HG03432 (cell line): ENCODE data around the gene KMT2D.

Experiments used
- ATAC-seq: cut with Tn5 transposase; IDR thresholded peaks from one replicate; pipeline ENCODE4 v1.9.1; 2021; ENCODE audit warnings: mild to moderate bottlenecking, moderate library complexity; ENCODE audit not compliant: unreplicated experiment

KMT2D gene

DNA sequence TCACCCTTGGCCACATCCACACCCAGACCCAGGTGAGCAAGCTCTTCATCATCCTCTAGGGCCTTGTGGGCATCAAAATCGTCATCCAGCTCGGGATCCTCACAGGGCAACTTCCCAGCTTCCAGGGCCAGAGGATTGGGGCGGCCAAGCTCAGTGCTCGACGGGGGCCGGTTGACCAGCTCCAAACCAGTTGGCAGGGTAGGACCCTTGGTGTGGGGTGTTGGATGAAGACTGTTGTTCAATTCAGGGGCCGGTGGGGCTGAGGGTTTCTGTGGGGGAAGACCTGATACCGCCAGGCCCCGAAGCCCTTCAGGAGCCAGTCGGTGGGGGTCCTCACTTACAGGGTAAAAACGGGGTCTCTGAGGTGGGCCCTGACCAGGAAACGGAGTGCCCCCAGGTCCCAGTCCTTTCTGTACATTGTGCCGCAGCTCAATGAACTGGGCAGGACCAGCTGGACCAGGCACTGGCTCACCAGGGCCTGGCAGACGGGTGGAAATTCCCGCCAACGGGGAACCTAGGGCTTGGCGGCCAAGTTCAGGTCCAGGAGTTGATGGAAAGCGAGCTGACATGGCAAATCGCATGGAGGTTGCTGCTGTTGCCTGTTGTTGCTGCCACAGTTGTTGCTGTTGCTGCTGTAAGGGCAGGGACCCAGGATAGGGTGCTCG, 22.2 kb downstream of the KMT2D start:
- ATAC-seq: no peak

DNA sequence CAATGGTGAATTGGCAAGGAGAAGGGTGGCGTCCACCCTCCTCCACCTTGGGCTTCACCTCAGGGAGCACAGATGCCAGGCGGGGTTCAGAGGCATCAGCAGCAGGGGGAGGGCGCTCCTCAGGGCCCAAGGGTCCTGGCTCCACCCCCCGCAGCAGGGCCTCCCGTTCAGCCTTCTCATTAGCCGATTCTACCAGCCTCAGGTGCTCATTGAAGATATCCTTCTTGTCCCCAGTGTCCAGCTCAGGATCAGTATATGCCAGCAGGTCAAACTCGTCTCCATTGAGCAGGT, 22.7 kb downstream of the KMT2D start:
- ATAC-seq: no peak

DNA sequence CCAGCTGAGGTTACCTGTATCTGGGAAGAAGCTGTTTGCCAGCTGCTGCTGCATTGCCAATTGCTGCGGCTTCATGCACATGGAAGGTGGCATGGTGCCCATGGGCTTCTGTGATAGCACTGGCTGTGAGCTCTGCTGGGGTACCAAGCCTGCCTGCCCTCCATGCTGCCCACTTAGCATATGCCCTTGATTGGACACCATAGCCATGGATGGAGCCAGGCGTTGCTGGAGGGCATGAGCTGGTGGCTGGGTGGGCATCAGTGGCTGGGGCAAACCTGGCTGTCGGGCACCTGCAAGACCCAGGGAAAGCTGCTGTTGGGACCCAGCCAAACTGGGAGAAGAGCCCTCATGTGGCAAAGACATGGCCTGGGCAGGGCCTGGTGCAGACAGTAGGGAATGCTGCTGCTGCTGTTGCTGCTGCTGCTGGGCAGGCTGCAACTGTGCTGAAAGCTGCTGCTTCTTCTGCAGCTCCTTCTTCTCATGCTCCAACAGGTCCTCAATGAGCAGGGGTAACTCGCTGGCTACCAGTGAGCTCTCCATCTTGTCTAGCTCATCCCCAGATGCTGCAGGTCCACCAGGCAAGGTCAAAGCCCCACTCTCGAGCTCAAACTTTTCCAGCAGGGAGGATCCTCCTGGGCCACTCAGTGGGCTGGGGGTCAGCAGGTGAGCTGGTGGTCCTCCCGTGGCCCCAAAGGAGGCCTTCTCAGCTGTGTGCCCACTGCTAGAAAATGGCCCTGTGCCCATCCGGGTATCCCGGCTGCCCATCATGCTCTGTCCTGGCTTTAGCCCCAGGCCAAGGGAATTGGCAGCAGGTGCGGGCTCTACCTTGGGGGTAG, 23.3 kb downstream of the KMT2D start:
- no peak for ATAC-seq

DNA sequence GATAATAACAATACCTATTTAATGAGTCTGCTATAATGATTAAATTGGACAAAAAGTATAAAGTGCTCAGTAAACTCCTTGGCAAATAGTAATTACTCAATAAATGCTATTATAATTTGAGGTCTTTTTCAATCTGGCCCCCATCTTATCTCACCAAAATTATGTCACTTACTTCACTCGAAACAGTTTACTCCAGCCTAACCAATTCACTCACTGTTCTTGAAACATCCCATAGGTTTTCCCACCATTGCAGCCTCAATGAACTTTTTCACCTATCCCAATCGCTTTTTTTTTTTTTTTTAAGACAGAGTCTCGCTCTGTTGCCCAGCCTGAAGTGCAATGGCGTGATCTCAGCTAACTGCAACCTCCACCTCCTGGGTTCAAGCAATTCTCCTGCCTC, 24.6 kb downstream of the KMT2D start:
- no peak for ATAC-seq

DNA sequence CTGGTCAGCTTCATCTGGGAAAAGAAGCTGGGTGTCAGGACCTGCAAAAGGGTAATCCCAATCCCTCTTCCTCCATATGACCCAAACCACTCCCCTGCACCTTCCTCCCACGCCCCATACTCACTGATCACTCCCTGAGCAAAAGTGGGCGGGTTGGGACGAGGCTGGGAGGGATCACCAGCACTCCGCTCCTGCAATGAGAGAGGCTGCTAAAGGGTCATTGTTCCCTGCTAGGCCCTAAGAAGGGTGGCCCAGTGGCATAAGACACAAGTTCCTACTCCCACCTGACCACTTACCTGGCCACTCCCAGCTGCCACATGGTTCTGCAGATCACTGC, 26.3 kb downstream of the KMT2D start:
- ATAC-seq: no peak

DNA sequence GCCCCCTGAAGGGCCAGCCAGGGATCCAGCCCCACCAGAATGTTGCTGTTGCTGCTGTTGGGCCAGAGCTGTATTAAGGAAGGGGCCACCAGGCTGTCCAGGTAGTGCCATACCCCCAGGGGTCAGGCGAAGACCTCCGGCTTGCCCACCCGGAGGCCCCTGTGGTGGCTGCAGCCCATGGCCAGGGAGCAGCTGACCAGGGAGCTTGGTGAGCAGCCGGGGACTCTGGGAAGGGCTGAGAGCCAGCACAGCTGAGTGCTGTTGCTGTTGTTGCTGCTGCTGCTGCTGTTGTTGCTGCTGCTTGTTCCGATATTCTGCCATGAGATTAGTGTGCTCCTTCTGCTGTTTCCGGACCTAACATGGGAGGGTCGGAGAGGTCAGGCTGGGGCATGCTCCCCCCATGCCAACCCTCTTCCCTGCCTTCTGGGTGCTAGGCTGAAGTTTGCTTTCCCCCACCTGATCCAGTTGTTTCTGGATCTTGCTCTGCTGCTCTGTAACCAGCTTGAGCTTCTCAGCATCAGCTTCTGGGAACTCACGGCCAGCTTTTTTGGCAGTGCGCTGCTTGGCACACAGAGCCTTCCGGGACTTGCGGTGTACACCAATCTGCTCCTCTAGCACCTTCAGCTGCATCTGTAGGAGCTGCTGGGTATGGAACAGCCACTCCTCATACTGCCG, 26.8 kb downstream of the KMT2D start:
- no peak for ATAC-seq

DNA sequence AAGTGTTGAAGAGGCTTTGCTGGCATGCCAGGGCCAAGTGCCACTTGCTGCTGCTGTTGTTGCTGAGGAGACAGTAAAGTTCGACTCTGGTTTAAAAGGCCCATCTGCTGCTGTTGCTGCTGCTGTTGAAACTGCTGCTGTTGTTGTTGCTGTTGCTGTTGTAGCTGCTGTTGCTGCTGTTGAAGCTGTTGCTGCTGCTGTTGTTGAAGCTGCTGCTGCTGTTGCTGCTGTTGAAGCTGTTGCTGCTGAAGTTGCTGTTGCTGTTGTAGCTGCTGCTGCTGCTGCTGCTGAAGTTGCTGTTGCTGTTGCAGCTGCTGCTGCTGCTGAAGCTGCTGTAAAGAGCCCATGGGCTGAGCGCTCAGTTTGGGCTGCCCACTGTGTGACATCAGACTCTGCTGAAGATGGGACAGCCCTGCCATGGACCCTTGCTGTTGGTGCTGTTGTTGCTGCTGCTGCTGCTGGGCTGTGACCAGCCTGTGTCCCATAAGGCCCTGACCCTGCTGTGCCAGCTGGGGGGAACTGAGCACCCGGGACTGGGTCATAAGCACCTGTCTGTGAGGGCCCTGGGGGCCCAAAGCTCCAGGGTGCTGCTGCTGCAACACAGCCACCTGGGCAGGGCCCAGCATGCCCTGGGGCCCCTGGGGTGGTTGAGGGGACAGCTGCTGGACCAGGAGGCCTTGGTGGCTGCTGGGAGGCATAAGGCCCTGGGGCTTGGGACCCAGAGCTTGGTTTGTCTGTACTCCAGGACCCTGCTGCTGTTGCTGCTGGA, 27.7 kb downstream of the KMT2D start:
- ATAC-seq: no peak

DNA sequence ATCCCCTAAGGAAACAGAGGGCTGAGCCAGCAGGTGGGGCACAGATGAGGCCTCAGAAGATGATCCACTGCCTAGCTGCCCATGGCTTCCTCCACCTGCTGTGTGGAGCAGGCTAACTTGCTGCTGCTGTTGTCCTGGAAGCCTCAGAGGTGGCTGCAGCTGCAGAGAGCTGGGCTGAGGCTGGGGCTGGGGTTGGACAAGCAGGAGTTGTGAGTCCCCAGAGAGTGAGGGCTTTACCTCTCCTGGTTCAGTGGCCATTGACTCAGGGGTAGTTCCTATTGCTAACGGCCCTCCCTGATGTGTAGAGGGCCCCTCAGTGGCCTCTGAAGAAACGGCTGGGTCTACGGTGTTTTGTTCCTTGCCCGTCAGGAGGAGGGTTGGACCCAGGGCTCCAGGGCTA, 28.3 kb downstream of the KMT2D start:
- ATAC-seq: no peak

DNA sequence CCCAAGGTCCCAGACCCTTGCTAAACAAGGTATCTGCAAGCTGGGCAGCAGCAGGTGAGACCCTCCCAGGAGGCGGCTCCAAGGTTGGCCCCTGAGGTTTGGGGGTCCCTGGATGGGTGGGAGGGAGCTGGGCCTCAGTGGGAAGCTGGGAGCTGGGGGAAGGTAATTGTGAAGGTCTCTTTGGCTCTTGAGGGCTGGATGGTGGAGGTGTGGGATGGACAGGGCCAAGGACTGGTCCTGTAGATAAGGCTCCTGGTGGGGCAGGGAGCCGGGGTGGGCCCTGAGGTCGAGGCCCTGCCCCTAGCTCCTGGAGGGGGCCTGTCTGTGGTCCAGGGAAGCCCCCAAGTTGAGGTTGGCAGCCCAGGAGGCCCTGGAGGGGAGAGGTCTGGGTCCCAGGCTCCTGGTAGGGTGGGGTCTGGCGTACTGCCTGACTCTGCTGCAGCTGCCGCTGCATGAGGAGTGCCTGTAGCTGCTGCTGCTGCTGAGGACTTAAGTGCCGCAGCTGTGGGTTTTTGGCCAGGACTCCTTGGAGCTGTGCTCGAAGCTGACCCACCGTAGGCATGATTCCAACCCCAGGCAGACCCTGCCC, 28.9 kb downstream of the KMT2D start:
- ATAC-seq: no peak

DNA sequence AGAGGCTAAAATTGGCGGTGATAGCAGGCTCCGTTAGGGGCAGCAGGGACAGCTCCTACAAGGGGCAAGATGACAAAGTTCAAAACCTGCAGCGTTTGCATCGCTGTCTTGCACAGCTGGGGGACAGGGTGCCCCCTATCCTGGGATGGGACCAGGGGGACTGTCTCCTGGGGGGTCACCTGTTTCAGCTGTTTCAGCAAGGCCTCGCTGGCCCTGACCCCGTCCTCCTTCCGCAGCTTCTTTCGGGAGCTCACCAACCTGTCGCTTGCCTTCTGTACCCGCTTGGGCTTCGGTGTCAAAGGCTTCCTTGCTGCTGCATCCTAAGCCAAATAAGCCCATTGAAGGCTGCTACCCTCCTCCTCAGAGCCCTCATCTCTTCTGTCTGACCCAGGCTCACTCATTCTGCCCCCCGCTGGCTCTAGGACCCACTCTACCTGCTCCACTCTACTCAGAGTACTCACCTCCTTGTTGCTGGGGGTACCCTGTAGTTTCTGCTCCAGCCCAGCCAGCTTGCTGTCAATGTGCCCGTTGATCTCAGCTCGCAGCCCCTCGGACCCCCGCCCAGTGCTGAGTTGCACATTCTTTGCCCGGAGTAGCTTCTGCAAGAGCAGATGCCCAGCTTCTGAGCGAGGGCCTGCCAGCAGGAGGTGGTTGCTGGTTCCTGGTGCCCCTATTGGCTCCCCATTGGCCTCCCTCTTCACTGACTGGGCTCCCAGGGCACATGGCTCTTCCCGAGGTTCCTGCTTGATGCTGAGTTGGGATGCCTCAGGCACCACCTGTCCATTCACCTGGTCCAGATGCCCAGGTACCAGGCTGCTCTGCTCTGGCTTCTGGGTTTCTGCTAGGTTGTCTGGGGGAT, 29.7 kb downstream of the KMT2D start:
- no peak for ATAC-seq

DNA sequence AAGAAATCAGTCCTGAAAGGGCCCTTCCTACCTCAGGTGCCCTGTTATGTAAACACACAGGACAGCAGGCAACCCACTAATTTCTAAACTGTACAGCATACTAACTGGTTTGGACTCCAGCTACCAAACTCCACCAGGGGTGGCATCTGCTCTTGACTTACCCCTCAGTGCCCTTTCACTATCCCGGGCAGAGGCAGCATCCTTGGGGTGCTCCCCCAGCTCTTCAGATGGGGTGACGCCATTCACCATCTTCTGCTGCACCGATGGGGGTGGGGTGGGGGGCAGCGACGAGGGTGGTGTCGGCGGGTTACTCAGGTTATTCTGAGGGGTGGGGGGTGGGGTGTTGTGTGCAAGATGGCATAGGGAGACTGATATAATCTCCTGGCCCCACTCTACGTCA, 30.5 kb downstream of the KMT2D start:
- no peak for ATAC-seq

DNA sequence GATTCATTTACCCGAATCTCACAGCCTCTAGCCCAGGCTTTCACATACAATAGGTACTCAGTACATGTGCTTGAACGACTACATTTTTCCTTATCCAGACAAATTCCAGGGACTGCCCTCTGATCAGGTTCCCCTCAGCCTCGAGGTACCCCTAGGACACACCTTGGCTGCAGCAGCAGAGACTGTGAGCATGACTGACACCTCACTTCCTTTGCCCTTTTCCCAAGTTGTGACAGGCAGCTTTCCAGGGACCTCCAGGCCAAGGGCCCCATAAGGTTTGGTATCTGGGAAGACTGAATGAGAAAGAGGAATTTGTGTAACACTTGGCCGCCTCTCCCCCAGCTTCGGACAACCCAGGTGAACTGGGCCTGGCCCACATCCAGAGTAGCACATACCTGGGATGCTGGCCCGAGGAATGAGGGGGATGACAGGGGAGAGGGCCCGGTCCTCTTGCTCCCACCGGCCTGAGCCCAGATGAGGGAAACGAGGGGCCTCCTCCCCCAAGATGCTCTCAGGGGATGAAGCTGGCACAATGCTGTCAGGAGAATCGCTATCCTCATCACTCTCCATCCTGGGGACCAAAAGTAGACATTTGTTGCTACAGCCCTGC, 31.8 kb downstream of the KMT2D start:
- no peak for ATAC-seq

DNA sequence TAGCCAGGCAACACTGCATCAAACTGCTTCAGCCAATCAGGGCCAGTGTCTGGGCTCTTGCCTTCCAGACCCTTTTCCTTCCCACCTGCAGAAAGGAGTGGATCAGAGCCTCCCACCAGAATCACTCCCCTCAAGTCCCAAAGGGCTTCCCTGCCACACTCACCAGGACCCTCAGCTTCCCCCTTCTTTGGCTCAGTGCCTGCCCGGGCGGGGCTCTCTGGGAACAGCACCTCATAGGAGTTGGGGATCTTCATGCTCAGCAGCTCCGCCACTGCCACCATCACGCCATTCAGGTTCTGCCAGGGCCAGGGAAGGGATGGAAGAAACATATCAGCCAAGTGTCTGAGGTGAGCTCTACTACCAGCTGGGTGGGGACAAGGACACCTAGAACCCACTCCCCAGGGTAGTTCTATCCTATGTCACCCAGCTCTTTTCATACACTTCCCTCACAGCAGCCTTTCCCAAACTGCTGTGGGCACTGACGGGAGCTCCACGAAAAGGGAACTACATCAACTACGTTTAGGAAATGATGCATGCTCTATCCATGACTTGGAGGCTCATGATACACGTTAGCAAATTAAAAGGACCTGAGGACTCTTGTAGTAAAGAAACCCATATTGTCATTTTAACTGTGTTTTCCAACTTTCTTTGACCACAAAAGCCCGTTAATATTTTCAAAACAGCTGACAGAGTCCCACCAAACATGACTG, 32.6 kb downstream of the KMT2D start:
- no peak for ATAC-seq

DNA sequence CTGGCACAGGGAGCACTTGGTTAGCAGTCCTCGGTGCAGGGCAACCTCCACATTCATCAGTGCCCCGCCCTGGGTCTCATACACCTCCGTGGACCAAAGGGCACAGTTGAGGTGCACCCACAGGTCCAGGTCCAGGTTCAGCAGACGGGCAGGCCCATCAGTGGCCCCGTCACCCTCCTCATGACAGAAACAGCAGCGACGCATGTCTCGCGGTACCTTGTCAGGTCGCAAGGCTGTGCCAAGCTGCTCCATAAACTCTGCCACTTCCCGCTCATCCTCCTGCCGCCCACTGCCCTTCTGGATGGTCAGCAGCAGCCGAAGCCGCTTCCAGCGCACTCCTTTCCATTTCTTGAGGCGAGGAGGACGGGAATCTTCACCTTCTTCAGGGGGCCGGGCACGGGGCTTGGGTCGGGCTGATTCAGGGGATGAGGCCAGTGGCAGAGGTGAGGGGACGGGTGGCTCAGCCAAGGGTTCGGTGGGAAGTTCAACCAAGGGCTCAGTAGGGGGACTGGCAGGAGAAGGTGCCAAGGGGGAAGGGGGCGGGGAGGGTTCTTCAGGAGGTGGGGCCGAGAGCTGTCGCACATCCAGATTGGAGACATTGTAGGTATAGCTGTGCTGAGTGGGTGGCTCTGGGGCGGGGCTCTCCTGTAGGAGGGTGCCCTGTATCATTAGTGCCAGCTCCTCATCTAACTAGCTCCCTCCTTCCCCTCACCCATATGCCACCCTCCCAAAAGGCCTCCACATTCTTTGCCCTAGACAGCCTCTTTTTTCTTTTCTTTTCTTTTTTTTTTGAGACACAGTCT, 33.7 kb downstream of the KMT2D start:
- no peak for ATAC-seq

DNA sequence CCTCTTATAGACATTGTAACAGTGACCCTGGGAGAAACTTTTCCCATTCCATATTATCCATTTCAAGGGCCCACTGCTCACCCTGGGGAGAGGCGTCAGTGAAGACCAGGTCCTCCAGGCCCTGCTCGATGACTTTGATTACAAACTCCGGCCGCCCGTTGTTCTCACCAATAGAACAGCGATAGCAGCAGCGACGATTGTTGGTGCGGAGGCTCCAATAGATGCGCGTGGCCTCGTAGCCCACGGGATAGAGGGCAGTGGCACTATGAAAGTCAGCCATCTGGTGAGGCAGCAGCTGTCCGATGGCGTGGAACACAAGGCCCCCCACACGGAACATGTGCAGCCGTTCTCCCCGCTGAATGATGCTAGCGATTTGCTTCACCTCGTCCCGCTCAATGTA, 34.5 kb downstream of the KMT2D start:
- no peak for ATAC-seq

DNA sequence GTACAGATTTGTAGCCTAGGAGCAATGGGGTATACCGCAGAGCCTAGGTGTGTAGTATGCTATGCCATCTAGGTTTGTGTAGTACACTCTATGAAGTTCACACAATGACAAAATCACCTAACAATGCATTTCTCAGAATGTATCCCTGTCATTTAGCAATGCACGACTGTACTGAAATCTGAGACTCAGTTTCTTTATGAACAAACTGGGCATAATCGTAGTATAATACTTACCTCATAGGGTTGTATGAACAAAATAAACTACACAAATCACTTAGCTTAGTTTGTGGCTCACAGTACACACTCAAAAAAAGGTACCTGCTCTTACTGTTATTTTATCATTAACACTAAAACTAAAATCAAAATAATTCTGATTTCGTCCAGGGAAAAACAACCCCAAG, 35.1 kb downstream of the KMT2D start:
- ATAC-seq: no peak

DNA sequence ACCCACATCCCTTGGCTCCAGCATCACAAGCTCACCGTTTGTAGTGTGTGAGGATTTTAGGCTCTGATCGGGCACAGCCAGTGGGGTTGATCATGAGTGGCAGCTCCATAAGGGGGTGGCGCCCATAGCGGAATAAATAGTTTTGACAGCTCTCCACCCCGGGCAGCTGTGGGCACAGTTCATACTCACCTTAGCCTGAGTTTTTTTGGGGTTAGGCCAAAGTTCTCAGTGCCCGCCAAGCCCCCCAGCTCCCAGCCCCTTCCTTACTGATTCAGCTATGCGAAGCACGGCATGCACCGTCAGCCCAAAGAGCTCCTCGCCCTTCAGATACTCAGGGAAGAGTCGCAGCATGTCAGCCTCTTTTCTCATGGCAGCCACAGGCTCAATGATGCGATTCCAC, 36.1 kb downstream of the KMT2D start:
- ATAC-seq: no peak

DNA sequence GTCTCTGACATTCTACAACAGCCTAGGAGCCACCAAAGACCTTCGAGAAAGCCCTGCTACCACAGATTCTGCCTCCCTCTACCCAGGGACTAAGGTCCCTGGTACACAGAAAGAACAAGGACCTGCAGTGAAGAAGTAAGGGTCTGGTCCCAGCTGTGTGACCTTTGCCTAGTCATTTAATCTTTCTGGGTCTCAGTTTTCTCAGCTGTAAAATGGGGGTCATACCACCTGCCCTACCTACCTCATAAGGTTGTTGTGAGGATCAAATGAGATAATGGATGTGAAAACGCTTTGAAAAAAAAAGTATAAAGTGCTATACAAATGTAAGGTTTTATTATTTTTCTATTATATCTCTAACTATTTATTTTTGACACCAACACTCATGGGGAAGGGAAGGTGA, 36.8 kb downstream of the KMT2D start:
- ATAC-seq: no peak
